Calu3 (cell line): Measurements from ENCODE around the gene WDR37. TPM values are rescaled to one million over a fixed set of nuclear protein-coding genes. Genes with fewer than 3 reads are reported as not detected.

Experiments used
- BruUV-seq: library from RNA; stranded (reverse); fragments of 400-500 nt; replicated peaks from 2 replicates; lab custom pipeline; 2021; lab: Mats Ljungman, UMichigan
- CTCF ChIA-PET: fragments of 300-600 bp; sonication (Branson Sonifier 250); formaldehyde crosslinking; loops from one replicate; lab custom pipeline; 2022; ENCODE audit warnings: antibody characterized with exemption; lab: Charles Lee
- DNase-seq: peaks from one replicate; pipeline ENCODE4 v3.0.0; 2022
- H3K27ac Mint-ChIP-seq: one replicate; pipeline ENCODE4 v1.8.0; 2022; ENCODE audit warnings: mixed read lengths; ENCODE audit not compliant: unreplicated experiment
- H3K27me3 Mint-ChIP-seq: one replicate; pipeline ENCODE4 v1.8.0; 2022; ENCODE audit warnings: mixed read lengths; ENCODE audit not compliant: unreplicated experiment
- H3K36me3 Mint-ChIP-seq: one replicate; pipeline ENCODE4 v1.8.0; 2022; ENCODE audit warnings: mild to moderate bottlenecking, moderate library complexity, mixed read lengths; ENCODE audit not compliant: insufficient read depth, unreplicated experiment
- H3K4me1 Mint-ChIP-seq: one replicate; pipeline ENCODE4 v1.8.0; 2022; ENCODE audit warnings: mild to moderate bottlenecking, low read depth, mixed read lengths; ENCODE audit not compliant: unreplicated experiment
- H3K4me3 Mint-ChIP-seq: one replicate; pipeline ENCODE4 v1.8.0; 2022; ENCODE audit warnings: mild to moderate bottlenecking, low read depth, moderate library complexity, mixed read lengths; ENCODE audit not compliant: unreplicated experiment
- H3K9me3 Mint-ChIP-seq: one replicate; pipeline ENCODE4 v1.8.0; 2022; ENCODE audit warnings: low read depth, mixed read lengths; ENCODE audit not compliant: unreplicated experiment
- CTCF ChIP-seq: fragments of 200-600 bp; IDR thresholded peaks from one replicate; pipeline ENCODE4 v1.8.0; 2022; ENCODE audit warnings: antibody characterized with exemption; ENCODE audit not compliant: unreplicated experiment
- intact Hi-C: fragments of 100-400 bp; cut with micrococcal nuclease; formaldehyde crosslinking; loops from one replicate; pipeline ENCODE4 v1.10.0; 2022; ENCODE audit not compliant: unreplicated experiment
- total RNA-seq: library from RNA; stranded (reverse); gene quantifications from 2 replicates; pipeline ENCODE4 v1.2.3, GENCODE V29; 2022

The WDR37 gene
- total RNA-seq, 1 experiment from 2014 or later, result 17.8 TPM

GRCh38 chr10:1025683-1026082, 30.5 kb upstream of the WDR37 start, which contains the start of gene IDI2:
Gene IDI2 (minus strand): TSS chr10:1025859. CDS start chr10:1024723, 1,136 bp downstream.
- BruUV-seq, result no TSS peak
- H3K4me3 Mint-ChIP-seq, result no peak within 1 kb of the TSS
- CTCF ChIA-PET, result no interaction called here
- DNase-seq, result no peak
- H3K36me3 Mint-ChIP-seq, result peaks cover 76% of the 10 kb centered on the region
- H3K4me1 Mint-ChIP-seq, result no peaks in the 10 kb centered on the region
- no peaks in the 10 kb centered on the region for H3K27me3 Mint-ChIP-seq
- no peak within 1 kb of the TSS for H3K27ac Mint-ChIP-seq
- TF ChIP-seq CTCF, result no peak
- intact Hi-C loops, result no loop called here
- H3K9me3 Mint-ChIP-seq, result no peaks in the 10 kb centered on the region

GRCh38 chr10:1026578-1026977, 29.6 kb upstream of the WDR37 start:
- BruUV-seq, result no TSS peak
- CTCF ChIA-PET, result no interaction called here
- H3K4me3 Mint-ChIP-seq, result no peak overlapping the region
- H3K27ac Mint-ChIP-seq, result no peak overlapping the region
- H3K4me1 Mint-ChIP-seq, result no peaks in the 10 kb centered on the region
- no peak for TF ChIP-seq CTCF
- H3K36me3 Mint-ChIP-seq, result peaks cover 67% of the 10 kb centered on the region
- intact Hi-C loops, result no loop called here
- H3K27me3 Mint-ChIP-seq, result no peaks in the 10 kb centered on the region
- no peaks in the 10 kb centered on the region for H3K9me3 Mint-ChIP-seq
- no peak for DNase-seq

- H3K4me1 Mint-ChIP-seq, result no peaks in the 10 kb centered on the region
- intact Hi-C loops, result no loop called here
- H3K36me3 Mint-ChIP-seq, result peaks cover 46% of the 10 kb centered on the region
- no peaks in the 10 kb centered on the region for H3K9me3 Mint-ChIP-seq
- H3K4me3 Mint-ChIP-seq, result no peak overlapping the region
- H3K27ac Mint-ChIP-seq, result no peak overlapping the region
- DNase-seq, result no peak
- no peaks in the 10 kb centered on the region for H3K27me3 Mint-ChIP-seq
- no TSS peak for BruUV-seq
- TF ChIP-seq CTCF, result no peak
- CTCF ChIA-PET, result no interaction called here
Measured at GRCh38 chr10:1029838-1030237, 26.3 kb upstream of the WDR37 start.

GRCh38 chr10:1033601-1034000, 22.6 kb upstream of the WDR37 start:
- Mint-ChIP-seq H3K4me1 (no peaks in the 10 kb centered on the region), H3K27ac (no peak overlapping the region), H3K36me3 (peaks cover 46% of the 10 kb centered on the region), H3K9me3 (no peaks in the 10 kb centered on the region), H3K4me3 (no peak overlapping the region), H3K27me3 (no peaks in the 10 kb centered on the region)
- BruUV-seq, result no TSS peak
- DNase-seq, result no peak
- TF ChIP-seq CTCF, result no peak
- intact Hi-C loops, result no loop called here
- CTCF ChIA-PET, result interaction anchor here (0.6 kb wide), 1 partner anchor 233 kb away, joined by 4 read pairs; no protein-coding TSS in a partner anchor
